IgD-negative memory B cell (primary cell): Measurements from ENCODE around the gene MICU2. TPM values are rescaled to one million over a fixed set of nuclear protein-coding genes. Genes with fewer than 3 reads are reported as not detected.
A peak's percentile ranks its signal among the peaks of the same experiment; 100 is the strongest.

Experiments
- H3K27ac Mint-ChIP-seq, 3 donors: one replicate each; pipeline ENCODE4 v1.8.0; 2020 to 2022; ENCODE audit warnings: mild to moderate bottlenecking in 3 of 3, mixed read lengths in 3 of 3, moderate library complexity in 1 of 3
- H3K27me3 Mint-ChIP-seq: one replicate; pipeline ENCODE4 v1.8.0; 2021; ENCODE audit warnings: mixed read lengths
- H3K36me3 Mint-ChIP-seq: one replicate; pipeline ENCODE4 v1.8.0; 2020; ENCODE audit warnings: mild to moderate bottlenecking, mixed read lengths
- H3K4me1 Mint-ChIP-seq, 3 donors: one replicate each; pipeline ENCODE4 v1.8.0; 2020 to 2022; ENCODE audit warnings: mixed read lengths in 3 of 3, mild to moderate bottlenecking in 1 of 3
- H3K4me3 Mint-ChIP-seq, 4 donors: one replicate each; pipeline ENCODE4 v1.8.0; 2020 to 2022; ENCODE audit warnings: mild to moderate bottlenecking in 4 of 4, mixed read lengths in 4 of 4, moderate library complexity in 3 of 4
- H3K9me3 Mint-ChIP-seq, 3 donors: one replicate each; pipeline ENCODE4 v1.8.0; 2020 to 2021; ENCODE audit warnings: mixed read lengths in 3 of 3, mild to moderate bottlenecking in 1 of 3
- polyA plus RNA-seq: library from polyadenylated mRNA; unstranded; fragments of 300-500 nt; fragmentation: Illumina TruSeq; gene quantifications from one replicate; pipeline ENCODE4 v1.2.3, GENCODE V29; 2021

MICU2 gene
- polyA plus RNA-seq, 1 donor from 2014 or later = 53.3 TPM

DNA sequence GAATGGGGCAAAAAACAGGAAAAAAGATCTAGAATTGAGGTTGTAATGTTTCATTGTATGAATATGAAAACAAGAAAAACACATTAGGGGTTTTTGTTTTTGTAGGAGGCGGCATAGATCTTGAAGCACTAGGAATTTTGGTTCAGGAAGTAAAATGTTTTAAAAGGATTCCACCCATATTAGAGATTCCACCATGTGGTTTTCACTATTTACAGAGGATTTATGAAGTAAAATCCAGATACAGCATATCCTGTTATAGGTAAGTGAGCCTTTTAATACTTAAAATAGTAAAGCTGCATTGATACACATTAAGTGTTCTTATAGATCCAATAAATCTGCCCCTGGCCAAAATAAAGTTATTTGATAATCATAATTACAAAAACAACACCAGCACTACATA lies 61.4 kb downstream of the MICU2 start:
- H3K4me3 Mint-ChIP-seq = peak overlapping the region in 1 of 4 donors; percentile 59
- no peak overlapping the region for H3K27ac Mint-ChIP-seq
- peaks cover 29 to 33% (median 33%) of the 10 kb centered on the region in 3 donors for H3K4me1 Mint-ChIP-seq
- no peaks in the 10 kb centered on the region for H3K9me3 Mint-ChIP-seq
- H3K36me3 Mint-ChIP-seq = peaks cover 12% of the 10 kb centered on the region
- no peaks in the 10 kb centered on the region for H3K27me3 Mint-ChIP-seq

DNA sequence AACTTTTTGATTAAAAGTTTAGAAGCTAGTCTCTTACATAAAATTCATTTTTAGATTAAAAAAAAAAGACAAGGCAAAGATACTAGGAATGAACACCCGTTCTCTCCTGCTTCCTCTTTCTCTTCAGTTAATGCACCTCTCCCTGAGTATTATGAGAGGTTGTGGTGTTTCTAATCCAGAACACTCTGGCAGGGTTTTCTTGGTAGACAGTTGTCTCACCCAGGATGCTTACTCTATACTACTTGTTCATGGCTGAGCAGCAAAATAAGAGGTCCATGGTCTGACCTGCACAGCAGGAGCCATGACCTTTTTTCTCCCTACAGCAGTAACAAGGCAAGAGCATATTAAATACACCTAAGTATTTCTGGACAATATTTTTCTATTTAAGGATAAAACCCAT lies 62.0 kb downstream of the MICU2 start:
- Mint-ChIP-seq H3K27ac (no peak overlapping the region), H3K36me3 (peaks cover 16% of the 10 kb centered on the region), H3K4me3 (no peak overlapping the region), H3K27me3 (no peaks in the 10 kb centered on the region), H3K9me3 (no peaks in the 10 kb centered on the region), H3K4me1 (peaks cover 31 to 34% (median 32%) of the 10 kb centered on the region in 3 donors)

DNA sequence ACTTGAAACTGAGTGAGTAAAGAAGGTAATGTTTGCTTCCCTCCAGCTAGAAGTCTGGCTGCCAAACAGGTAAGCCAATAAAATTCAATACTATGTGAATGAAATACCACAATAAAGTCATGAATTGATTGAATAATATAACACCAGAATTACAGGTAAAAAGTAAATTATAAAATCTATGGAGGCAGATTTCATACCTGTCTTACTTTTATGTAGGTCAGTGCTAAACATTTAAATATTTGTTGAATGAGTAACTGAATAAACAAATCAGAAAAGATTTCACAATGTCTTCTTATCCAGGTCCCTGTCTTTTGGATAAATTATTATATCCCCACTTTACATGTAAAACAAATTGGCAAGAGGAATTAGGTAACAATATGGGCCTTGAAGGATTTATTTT lies 62.7 kb downstream of the MICU2 start:
- H3K36me3 Mint-ChIP-seq = peaks cover 16% of the 10 kb centered on the region

DNA sequence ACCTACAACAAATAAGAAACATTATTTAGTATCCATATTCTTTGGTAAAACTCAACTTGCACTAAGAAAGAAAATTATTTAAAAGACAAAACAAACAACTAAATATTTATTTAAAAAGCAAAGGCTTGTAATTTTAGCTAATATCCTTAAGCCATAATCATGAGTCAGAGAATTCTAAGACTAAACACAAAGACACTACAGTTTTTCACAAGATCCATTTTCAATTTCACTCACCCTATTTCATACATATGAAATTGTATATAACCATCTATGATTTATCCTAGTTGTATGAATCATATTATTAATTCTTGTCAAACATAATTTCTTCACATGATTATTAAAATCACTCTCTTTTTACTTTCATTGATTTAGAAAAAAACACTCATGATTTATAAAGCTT lies 64.3 kb downstream of the MICU2 start:
- H3K36me3 Mint-ChIP-seq = peaks cover 11% of the 10 kb centered on the region
- H3K27me3 Mint-ChIP-seq = no peaks in the 10 kb centered on the region
- H3K27ac Mint-ChIP-seq = no peak overlapping the region
- no peak overlapping the region for H3K4me3 Mint-ChIP-seq
- H3K4me1 Mint-ChIP-seq = peaks cover 17 to 30% (median 22%) of the 10 kb centered on the region in 3 donors
- H3K9me3 Mint-ChIP-seq = no peaks in the 10 kb centered on the region

More for the DNA sequence above, 62.7 kb downstream of the MICU2 start:
- Mint-ChIP-seq H3K9me3 (no peaks in the 10 kb centered on the region), H3K4me1 (peaks cover 26 to 30% (median 27%) of the 10 kb centered on the region in 3 donors), H3K27ac (no peak overlapping the region), H3K27me3 (no peaks in the 10 kb centered on the region), H3K4me3 (no peak overlapping the region)

DNA sequence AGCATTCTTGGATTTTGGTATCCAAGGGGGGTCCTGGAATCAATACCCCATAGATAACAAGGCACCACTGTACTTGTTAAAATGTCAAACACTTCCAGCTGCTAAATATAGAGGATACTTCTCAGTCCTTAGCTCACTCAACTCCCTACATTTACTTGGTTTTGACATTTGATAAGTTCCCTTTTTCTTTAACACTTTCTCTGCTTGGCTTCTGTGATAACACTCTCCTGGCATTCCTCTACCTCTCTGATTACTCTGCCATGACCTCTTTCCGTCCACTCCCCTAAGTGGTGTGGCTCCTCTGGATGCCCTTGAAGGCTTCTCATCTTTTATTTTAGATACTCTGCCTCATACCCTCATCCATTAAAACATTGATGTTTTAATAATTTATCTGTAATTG lies 65.2 kb downstream of the MICU2 start:
- no peak overlapping the region for H3K27ac Mint-ChIP-seq
- no peaks in the 10 kb centered on the region for H3K27me3 Mint-ChIP-seq
- H3K36me3 Mint-ChIP-seq = peaks cover 13% of the 10 kb centered on the region
- peaks cover 11 to 26% (median 17%) of the 10 kb centered on the region in 3 donors for H3K4me1 Mint-ChIP-seq
- H3K4me3 Mint-ChIP-seq = no peak overlapping the region
- H3K9me3 Mint-ChIP-seq = no peaks in the 10 kb centered on the region

DNA sequence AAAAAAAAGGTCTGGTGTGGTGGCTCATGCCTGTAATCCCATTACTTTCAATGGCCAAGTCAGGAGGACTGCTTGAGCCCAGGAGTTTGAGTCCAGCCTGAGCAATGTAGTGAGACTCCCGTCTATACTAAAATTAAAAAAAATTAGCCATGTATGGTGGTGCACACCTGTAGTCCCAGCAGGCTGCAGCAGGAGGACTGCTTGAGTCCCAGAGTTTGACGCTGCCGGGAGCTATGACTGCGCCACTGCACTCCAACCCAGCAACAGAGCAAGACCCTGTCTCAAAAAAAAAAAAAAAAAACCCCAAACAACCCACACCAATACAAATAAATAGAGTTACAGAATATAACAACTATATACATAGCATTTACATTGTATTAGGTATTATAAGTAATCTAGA lies 65.7 kb downstream of the MICU2 start:
- peaks cover 13% of the 10 kb centered on the region for H3K36me3 Mint-ChIP-seq
- no peaks in the 10 kb centered on the region for H3K27me3 Mint-ChIP-seq
- H3K4me1 Mint-ChIP-seq = peaks cover 8 to 21% (median 15%) of the 10 kb centered on the region in 3 donors
- H3K9me3 Mint-ChIP-seq = no peaks in the 10 kb centered on the region
- no peak overlapping the region for H3K4me3 Mint-ChIP-seq
- H3K27ac Mint-ChIP-seq = no peak overlapping the region

DNA sequence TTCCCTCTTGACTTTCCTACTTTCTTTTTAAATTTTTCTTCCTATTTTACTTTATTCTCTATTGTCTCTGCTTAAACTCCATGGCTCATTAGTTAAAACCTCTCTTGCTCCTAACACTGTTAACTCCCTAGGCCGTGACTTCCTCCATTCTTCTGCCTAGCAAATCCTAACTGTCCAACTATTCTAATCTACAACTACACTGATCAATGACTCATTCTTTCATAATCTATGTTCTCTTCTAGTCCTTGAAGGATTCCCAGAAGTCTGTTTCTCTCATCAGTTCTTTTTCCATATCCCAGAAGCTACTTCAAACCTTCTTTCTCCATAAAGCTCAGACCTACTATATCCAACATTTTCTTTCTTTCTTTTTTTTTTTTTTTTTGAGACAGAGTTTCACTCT lies 66.9 kb downstream of the MICU2 start:
- Mint-ChIP-seq H3K27me3 (no peaks in the 10 kb centered on the region), H3K4me1 (peaks cover 4 to 20% (median 9%) of the 10 kb centered on the region in 3 donors), H3K9me3 (no peaks in the 10 kb centered on the region), H3K36me3 (peaks cover 12% of the 10 kb centered on the region), H3K4me3 (no peak overlapping the region), H3K27ac (peak overlapping the region in 2 of 3 donors; percentile 28 to 41)

DNA sequence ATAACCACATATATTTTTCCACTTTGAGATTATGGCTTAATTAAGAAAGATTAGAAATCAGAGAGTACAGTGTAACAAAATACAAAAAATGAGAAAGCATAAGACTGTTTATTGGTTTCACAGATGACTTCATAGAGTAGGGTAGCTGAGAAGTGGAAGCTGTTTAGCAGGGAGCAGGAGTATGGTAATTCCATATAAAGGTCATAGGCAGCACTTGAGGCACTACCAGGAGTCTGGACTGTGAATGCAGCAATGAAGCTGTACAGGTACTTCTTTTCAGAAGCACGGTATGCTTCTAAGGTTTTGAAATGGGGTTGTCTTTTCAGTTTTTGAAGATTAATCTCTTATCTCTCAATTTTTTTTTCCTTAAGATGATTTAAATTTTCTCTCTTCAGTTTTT lies 69.2 kb downstream of the MICU2 start:
- peaks cover 10% of the 10 kb centered on the region for H3K36me3 Mint-ChIP-seq
- H3K27ac Mint-ChIP-seq = peak overlapping the region in 1 of 3 donors; percentile 46
- no peaks in the 10 kb centered on the region for H3K9me3 Mint-ChIP-seq
- peaks cover 4 to 19% (median 6%) of the 10 kb centered on the region in 3 donors for H3K4me1 Mint-ChIP-seq
- no peaks in the 10 kb centered on the region for H3K27me3 Mint-ChIP-seq
- no peak overlapping the region for H3K4me3 Mint-ChIP-seq

DNA sequence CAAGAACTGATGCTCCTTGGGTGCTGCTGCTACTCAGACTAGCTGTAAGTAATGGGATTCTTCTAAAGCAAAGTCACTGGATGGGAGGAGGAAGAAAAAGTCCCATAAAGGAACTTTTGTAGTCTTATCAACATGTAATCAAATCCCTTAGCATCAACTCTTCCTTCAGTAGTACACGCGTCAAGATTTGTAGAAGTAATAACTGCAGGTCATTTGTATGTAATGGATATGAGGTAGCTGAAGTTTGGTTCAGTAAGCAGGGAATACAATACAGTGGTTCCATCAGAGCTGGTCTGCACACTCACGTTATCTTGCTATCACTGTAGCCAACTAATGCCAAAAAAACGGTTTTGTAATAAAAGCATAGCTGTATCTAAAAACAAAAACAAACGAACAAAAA lies 72.5 kb downstream of the MICU2 start:
- Mint-ChIP-seq H3K36me3 (peaks cover 6% of the 10 kb centered on the region), H3K4me1 (peaks cover 2 to 8% (median 2%) of the 10 kb centered on the region in 3 donors), H3K4me3 (no peak overlapping the region), H3K27ac (peak overlapping the region in 1 of 3 donors; percentile 37), H3K9me3 (no peaks in the 10 kb centered on the region), H3K27me3 (no peaks in the 10 kb centered on the region)

DNA sequence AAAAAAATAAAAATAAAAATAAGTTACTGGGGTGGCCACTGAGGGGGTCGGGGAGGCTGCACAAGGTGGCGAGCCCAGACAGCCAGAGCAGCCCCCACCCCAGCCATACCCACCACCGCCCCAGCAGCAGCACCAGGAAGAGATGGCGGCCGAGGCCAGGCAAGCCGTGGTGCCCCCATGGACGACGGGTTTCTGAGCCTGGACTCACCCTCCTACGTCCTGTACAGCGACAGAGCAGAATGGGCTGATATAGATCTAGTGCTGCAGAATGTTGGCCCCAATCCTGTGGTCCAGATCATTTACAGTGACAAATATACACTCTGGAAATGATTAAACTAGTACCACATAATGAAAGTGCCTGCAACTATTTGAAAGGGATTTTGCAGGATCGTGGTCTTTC lies 73.3 kb downstream of the MICU2 start:
- Mint-ChIP-seq H3K36me3 (peaks cover 6% of the 10 kb centered on the region), H3K27ac (peak overlapping the region in 1 of 3 donors; percentile 37), H3K4me3 (no peak overlapping the region), H3K9me3 (no peaks in the 10 kb centered on the region), H3K4me1 (peaks cover 0 to 8% (median 2%) of the 10 kb centered on the region in 3 donors), H3K27me3 (no peaks in the 10 kb centered on the region)

DNA sequence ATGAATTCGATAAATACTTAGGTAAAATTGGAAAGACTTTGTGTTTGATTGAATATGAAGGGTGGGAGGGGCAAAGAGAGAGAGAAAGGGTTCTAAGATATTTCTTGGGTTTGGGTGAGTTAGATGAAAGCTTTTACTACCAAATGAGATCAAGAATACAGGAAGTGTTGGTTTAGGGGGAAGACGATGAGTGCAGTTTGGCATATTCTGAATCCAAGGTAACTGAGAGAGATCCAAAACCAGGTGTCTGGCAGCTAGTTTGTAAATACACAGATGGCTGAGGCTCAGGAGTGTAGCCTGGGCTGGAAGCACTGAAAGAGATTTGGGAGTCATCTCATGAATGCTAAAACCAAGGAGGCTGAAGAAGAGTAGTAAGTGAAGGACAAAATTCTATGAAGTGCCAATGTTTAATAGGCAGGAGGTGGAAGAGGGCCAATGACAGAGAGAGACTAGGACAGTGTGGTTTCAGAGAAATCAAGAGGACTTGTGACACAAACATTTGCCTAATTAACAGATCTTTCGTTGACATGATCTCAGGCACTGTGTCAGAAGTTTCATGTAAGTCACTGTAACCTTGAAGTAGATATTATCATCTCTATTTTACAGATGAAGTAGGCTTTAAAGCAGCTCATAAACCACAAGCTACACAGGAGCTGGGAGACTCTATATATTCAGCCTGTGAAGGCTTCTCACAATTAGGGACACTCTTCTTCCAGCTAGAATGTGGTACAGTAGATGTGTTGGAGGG lies 74.7 kb downstream of the MICU2 start:
- peaks cover 7% of the 10 kb centered on the region for H3K36me3 Mint-ChIP-seq
- no peak overlapping the region for H3K4me3 Mint-ChIP-seq
- H3K27me3 Mint-ChIP-seq = no peaks in the 10 kb centered on the region
- H3K9me3 Mint-ChIP-seq = no peaks in the 10 kb centered on the region
- H3K4me1 Mint-ChIP-seq = peaks cover 0 to 5% (median 2%) of the 10 kb centered on the region in 3 donors
- H3K27ac Mint-ChIP-seq = no peak overlapping the region

DNA sequence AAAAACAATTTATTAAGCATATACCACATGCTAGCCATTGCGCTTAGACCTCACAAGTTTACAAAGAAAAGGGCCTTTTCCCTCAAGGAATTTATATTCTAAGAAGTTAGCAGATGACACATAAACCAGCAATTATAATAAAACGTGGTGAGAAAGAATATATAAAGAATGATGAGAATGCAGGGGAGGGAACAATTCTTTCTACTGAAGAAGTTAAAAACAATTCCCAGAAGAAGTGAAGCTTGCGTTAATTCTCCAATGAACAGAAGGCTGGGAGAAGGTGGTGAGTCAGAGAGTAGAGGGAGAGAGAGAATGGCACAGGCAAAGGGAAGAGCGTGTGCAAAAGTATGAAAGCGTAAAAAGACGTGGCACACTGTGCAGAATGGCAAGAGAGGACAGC lies 75.4 kb downstream of the MICU2 start:
- Mint-ChIP-seq H3K27ac (no peak overlapping the region), H3K36me3 (peaks cover 8% of the 10 kb centered on the region), H3K9me3 (no peaks in the 10 kb centered on the region), H3K27me3 (no peaks in the 10 kb centered on the region), H3K4me1 (peaks cover 0 to 5% (median 2%) of the 10 kb centered on the region in 3 donors), H3K4me3 (no peak overlapping the region)

DNA sequence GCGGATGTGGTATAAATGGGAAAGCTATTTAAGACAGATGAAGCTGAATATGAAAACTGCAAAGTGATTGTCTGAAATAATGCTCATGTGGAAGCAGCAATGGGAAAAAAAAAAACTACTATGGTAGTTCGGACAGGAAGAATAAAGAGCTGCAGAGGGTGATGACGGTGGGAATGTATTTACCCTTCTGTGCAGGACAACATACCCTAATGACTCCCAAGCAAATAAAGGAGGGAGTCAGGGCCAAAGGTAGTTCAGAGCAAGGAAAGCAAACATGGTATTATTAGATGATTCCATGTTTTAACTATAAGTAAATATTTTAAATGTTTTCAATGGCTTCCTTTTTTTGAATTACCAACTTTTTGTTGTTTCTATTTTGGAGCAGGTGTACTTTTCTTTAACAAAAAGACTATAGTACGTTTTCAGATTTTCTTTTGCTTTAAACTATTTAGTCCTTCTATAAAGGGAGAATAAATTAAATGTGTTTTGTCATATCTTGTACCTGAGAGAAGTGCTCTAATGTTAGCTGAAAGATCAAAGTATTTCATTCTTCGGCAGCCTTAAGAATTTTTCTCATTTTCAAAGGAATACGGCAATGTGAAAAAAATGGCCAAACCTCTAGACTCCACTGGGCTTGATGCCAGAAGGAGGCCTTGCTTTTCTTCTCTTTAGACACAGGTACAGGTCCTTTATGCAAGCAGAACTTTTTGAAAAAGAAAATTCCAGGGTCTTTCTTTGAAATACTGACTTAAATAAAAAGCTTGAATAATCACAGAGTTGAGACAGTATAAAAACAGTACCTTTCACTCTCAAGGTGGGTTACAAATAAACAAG lies 77.0 kb downstream of the MICU2 start:
- H3K4me1 Mint-ChIP-seq = peaks cover 0 to 2% (median 0%) of the 10 kb centered on the region in 3 donors
- peaks cover 7% of the 10 kb centered on the region for H3K36me3 Mint-ChIP-seq
- no peaks in the 10 kb centered on the region for H3K27me3 Mint-ChIP-seq
- no peak overlapping the region for H3K4me3 Mint-ChIP-seq
- H3K27ac Mint-ChIP-seq = no peak overlapping the region
- H3K9me3 Mint-ChIP-seq = no peaks in the 10 kb centered on the region

DNA sequence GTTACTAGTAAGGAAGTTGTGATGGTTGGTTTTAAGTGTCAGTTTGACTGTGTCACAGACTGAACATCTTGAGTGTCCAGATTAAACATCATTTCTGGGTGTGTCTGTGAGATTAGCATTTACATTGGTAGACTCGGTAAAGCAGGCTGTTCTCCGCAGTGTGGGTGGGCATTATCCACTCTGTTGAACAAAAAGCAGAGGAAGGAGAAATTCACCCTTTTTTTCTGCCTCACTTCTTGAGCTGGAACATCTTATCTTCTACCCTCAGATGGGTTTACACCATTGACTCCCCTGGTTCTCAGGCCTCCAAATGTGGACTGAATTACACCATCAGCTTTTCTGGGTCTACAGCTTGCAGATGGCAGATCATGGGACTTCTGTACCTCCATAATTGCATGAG lies 81.1 kb downstream of the MICU2 start:
- Mint-ChIP-seq H3K27me3 (no peaks in the 10 kb centered on the region), H3K9me3 (no peaks in the 10 kb centered on the region), H3K4me1 (no peaks in the 10 kb centered on the region), H3K27ac (no peak overlapping the region), H3K36me3 (peaks cover 13% of the 10 kb centered on the region), H3K4me3 (no peak overlapping the region)

DNA sequence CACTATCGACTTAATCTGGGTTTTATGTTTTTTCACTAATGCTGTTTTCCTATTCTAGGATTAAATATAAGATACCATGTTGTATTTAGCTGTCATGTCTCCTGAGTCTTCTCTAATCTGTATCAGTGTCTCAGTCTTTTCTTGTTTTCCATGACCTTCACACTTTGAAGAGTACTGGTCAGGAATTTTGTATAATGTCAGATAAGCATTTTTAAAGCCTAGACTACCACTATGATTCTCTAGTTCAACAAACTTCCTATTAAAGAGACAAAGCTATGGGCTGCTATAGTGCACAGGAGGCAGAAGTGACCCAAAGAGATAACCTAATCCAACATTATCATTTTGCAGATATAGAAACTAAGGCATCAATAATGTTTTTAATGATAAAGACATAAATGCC lies 81.8 kb downstream of the MICU2 start:
- Mint-ChIP-seq H3K4me1 (no peaks in the 10 kb centered on the region), H3K36me3 (peaks cover 13% of the 10 kb centered on the region), H3K27ac (no peak overlapping the region), H3K4me3 (no peak overlapping the region), H3K27me3 (no peaks in the 10 kb centered on the region), H3K9me3 (no peaks in the 10 kb centered on the region)
